B cell (primary cell): ENCODE results near the gene STX10. TPM values are rescaled to one million over a fixed set of nuclear protein-coding genes. Genes with fewer than 3 reads are reported as not detected.

ENCODE experiments used
- ATAC-seq: fragments of 200-7000 bp; cut with Tn5 transposase; one replicate; pipeline ENCODE4 v1.10.0; 2021; ENCODE audit warnings: low read depth, mild to moderate bottlenecking, moderate number of reproducible peaks, moderate library complexity
- CTCF ChIA-PET: fragments of 350-600 bp; sonication (Branson Sonifier 250); formaldehyde crosslinking; loops from one replicate; lab custom pipeline; 2021; ENCODE audit warnings: antibody characterized with exemption, inconsistent platforms; lab: Charles Lee
- POLR2A ChIA-PET: fragments of 350-600 bp; sonication (Branson Sonifier 250); formaldehyde crosslinking; loops from one replicate; lab custom pipeline; 2021; ENCODE audit warnings: antibody characterized with exemption; lab: Charles Lee
- DNase-seq: peaks from one replicate; pipeline ENCODE4 v3.0.0; 2013
- H2AFZ ChIP-seq: 2 replicates; pipeline ENCODE4 v1.6.1; 2012; ENCODE audit warnings: mild to moderate bottlenecking, low read depth, low read length; ENCODE audit not compliant: insufficient read depth, poor library complexity, severe bottlenecking
- H3K27ac ChIP-seq, 2 donors: 1 replicate in 1 of 2; 2 replicates in 1 of 2; pipeline ENCODE4 v1.5.1; 2012 to 2013; ENCODE audit warnings: low read length in 2 of 2, mild to moderate bottlenecking in 2 of 2, moderate library complexity in 1 of 2
- H3K27me3 ChIP-seq, 4 experiments: fragments of 200-600 bp in 1 of 4; sonication (generic) in 1 of 4; replicated peaks in 1 of 4; 1 replicate in 2 of 4; 2 replicates in 2 of 4; pipeline versions ENCODE4 v1.6.1 to v1.7.0; 2013 to 2016; ENCODE audit warnings: low read length in 3 of 4, mild to moderate bottlenecking in 2 of 4, mixed read lengths in 1 of 4, moderate library complexity in 1 of 4; ENCODE audit not compliant: insufficient read depth in 4 of 4, control insufficient read depth in 3 of 4; ENCODE audit errors: control extremely low read depth in 1 of 4
- H3K36me3 ChIP-seq, 2 experiments: replicated peaks in 1 of 2; 1 replicate in 1 of 2; 2 replicates in 1 of 2; pipeline versions ENCODE4 v1.6.1 to v1.7.1; 2013; ENCODE audit warnings: low read length in 1 of 2; ENCODE audit not compliant: insufficient read depth in 2 of 2, control insufficient read depth in 1 of 2; ENCODE audit errors: control extremely low read depth in 1 of 2, extremely low read depth in 1 of 2
- H3K4me1 ChIP-seq, 2 donors: fragments of 200-600 bp in 1 of 2; sonication (generic) in 1 of 2; 1 replicate in 1 of 2; 2 replicates in 1 of 2; pipeline versions ENCODE4 v1.5.1 to v1.6.1; 2013 to 2017; ENCODE audit warnings: low read length in 2 of 2; ENCODE audit not compliant: control insufficient read depth in 2 of 2, insufficient read depth in 2 of 2
- H3K4me2 ChIP-seq: replicated peaks from 2 replicates; pipeline ENCODE3; 2012; ENCODE audit warnings: mild to moderate bottlenecking, low read depth, low read length; ENCODE audit not compliant: poor library complexity, severe bottlenecking
- H3K4me3 ChIP-seq, 5 experiments: fragments of 200-600 bp in 1 of 5; sonication (generic) in 1 of 5; 1 replicate in 3 of 5; 2 replicates in 2 of 5; pipeline versions ENCODE4 v1.5.1 to v1.7.0; 2011 to 2016; ENCODE audit warnings: low read length in 4 of 5, mild to moderate bottlenecking in 4 of 5, low read depth in 2 of 5, control low read depth in 1 of 5, moderate library complexity in 1 of 5; ENCODE audit not compliant: insufficient read depth in 1 of 5; ENCODE audit errors: control extremely low read depth in 1 of 5, extremely low read depth in 1 of 5
- H3K79me2 ChIP-seq: fragments of 200-600 bp; sonication (generic); one replicate; pipeline ENCODE4 v1.6.0; 2016; ENCODE audit warnings: low read length; ENCODE audit not compliant: control insufficient read depth, insufficient read depth
- H3K9ac ChIP-seq: fragments of 200-600 bp; sonication (generic); 2 replicates; pipeline ENCODE4 v1.6.1; 2017; ENCODE audit warnings: mild to moderate bottlenecking, low read length, moderate library complexity
- H3K9me3 ChIP-seq, 3 donors: one replicate each; pipeline versions ENCODE4 v1.6.1 to v1.7.1; 2013; ENCODE audit warnings: low read length in 2 of 3; ENCODE audit not compliant: control insufficient read depth in 2 of 3, insufficient read depth in 1 of 3; ENCODE audit errors: control extremely low read depth in 1 of 3
- H4K20me1 ChIP-seq: 2 replicates; pipeline ENCODE4 v1.6.0; 2012; ENCODE audit warnings: mild to moderate bottlenecking, low read length; ENCODE audit not compliant: insufficient read depth, control insufficient read depth, poor library complexity, severe bottlenecking
- H3K27ac Mint-ChIP-seq: one replicate; pipeline ENCODE4 v1.8.0; 2021; ENCODE audit warnings: mixed read lengths
- H3K27me3 Mint-ChIP-seq: one replicate; pipeline ENCODE4 v1.8.0; 2021; ENCODE audit warnings: mixed read lengths
- H3K4me1 Mint-ChIP-seq: one replicate; pipeline ENCODE4 v1.8.0; 2021; ENCODE audit warnings: mixed read lengths
- H3K4me3 Mint-ChIP-seq: one replicate; pipeline ENCODE4 v1.8.0; 2021; ENCODE audit warnings: mixed read lengths
- H3K9me3 Mint-ChIP-seq: one replicate; pipeline ENCODE4 v1.8.0; 2022; ENCODE audit warnings: mixed read lengths; ENCODE audit not compliant: insufficient read depth
- EZH2 ChIP-seq: IDR thresholded peaks from 2 replicates; pipeline ENCODE4 v1.6.1; 2012; ENCODE audit warnings: borderline replicate concordance, low read depth, mild to moderate bottlenecking, moderate library complexity, low read length; ENCODE audit not compliant: insufficient read depth, poor library complexity, severe bottlenecking
- WGBS: methylation state at CpG from one replicate; pipeline ENCODE4 v1.1.5; 2013; ENCODE audit warnings: missing lambda C conversion rate; ENCODE audit not compliant: insufficient coverage; 5-methylcytosine and 5-hydroxymethylcytosine counted together
- intact Hi-C: fragments of 100-400 bp; cut with micrococcal nuclease; formaldehyde crosslinking; loops from one replicate; pipeline ENCODE4 v1.10.0; 2022
- polyA plus RNA-seq: library from polyadenylated mRNA; depleted of rRNA; stranded (reverse); fragments of >200 nt; gene quantifications from 2 replicates; pipeline ENCODE4 v1.2.3, GENCODE V29; 2012
- total RNA-seq, 2 donors: library from RNA; stranded (reverse); fragments of 120-200 nt in 1 of 2; gene quantifications; 1 replicate in 1 of 2; 2 replicates in 1 of 2; pipeline versions ENCODE4 v1.2.3 to v1.2.4, GENCODE V29; 2013 to 2022
- TF ChIP-seq, protein P1 (sequence below): fragments of 200-600 bp; IDR thresholded peaks from one replicate; pipeline ENCODE4 v1.8.0; 2022; ENCODE audit warnings: antibody characterized with exemption, mild to moderate bottlenecking

Gene STX10
- total and polyA plus RNA-seq, 2 donors (not counting 1 experiment from before 2014, with no cell fraction given), result 59.0 to 147 TPM

DNA sequence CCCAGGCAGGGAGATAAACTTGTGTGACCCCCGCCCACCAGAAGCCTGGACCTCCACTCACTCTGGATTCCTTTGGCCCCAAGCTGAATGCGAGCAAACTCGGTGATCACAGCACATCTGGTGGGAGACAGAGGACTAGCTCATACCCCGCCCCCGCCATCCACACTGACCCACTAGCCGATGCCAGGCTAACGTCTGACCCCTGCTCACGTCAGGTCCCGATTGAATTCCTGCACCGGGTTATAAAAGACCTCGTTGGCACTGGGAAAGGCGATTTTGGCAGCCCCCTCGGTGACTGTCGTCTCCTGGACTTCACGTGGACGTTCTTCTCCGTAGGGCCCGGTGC is 34.3 kb downstream of the STX10 start:
- Histone ChIP-seq H3K4me1 (peaks cover 26 to 39% of the 10 kb centered on the region in 2 donors), H3K79me2 (peaks cover 74% of the 10 kb centered on the region), H3K9me3 (no peaks in the 10 kb centered on the region), H3K36me3 (peaks cover 0 to 17% of the 10 kb centered on the region in 2 experiments), H3K27me3 (no peaks in the 10 kb centered on the region), H3K9ac (peak overlapping the region; percentile 93), H3K27ac (peak overlapping the region; percentile 47 to 81), H4K20me1 (peaks cover 29% of the 10 kb centered on the region), H3K4me3 (peak overlapping the region; percentile 77 to 97 (median 85)), H3K4me2 (peak overlapping the region; percentile 92), H2AFZ (peak overlapping the region; percentile 86)
- no peaks in the 10 kb centered on the region for H3K9me3 Mint-ChIP-seq
- CTCF ChIA-PET, result interaction anchor here (1.0 to 1.9 kb wide), 3 partner anchors 11 to 36 kb away, joined by 4 to 11 read pairs (median 4); no protein-coding TSS in a partner anchor
- no peak for ATAC-seq
- H3K27me3 Mint-ChIP-seq, result no peaks in the 10 kb centered on the region
- no peak for TF ChIP-seq EZH2
- TF ChIP-seq, protein P1, sequence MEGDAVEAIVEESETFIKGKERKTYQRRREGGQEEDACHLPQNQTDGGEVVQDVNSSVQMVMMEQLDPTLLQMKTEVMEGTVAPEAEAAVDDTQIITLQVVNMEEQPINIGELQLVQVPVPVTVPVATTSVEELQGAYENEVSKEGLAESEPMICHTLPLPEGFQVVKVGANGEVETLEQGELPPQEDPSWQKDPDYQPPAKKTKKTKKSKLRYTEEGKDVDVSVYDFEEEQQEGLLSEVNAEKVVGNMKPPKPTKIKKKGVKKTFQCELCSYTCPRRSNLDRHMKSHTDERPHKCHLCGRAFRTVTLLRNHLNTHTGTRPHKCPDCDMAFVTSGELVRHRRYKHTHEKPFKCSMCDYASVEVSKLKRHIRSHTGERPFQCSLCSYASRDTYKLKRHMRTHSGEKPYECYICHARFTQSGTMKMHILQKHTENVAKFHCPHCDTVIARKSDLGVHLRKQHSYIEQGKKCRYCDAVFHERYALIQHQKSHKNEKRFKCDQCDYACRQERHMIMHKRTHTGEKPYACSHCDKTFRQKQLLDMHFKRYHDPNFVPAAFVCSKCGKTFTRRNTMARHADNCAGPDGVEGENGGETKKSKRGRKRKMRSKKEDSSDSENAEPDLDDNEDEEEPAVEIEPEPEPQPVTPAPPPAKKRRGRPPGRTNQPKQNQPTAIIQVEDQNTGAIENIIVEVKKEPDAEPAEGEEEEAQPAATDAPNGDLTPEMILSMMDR, result no peak
- WGBS, result 3% methylated on average over 18 of the region's 18 CpGs
- DNase-seq, result no peak
- POLR2A ChIA-PET, result interaction anchor here (3.2 to 4.8 kb wide), 2 partner anchors 11 to 15 kb away, joined by 21 to 80 read pairs; partner anchors contain the start of gene LYL1
- H3K4me1 Mint-ChIP-seq, result peaks cover 41% of the 10 kb centered on the region
- H3K4me3 Mint-ChIP-seq, result peak overlapping the region; percentile 99
- H3K27ac Mint-ChIP-seq, result peak overlapping the region; percentile 95
- intact Hi-C loops, result loop anchor here (1.0 to 5.0 kb wide), 2 partner anchors 12 to 91 kb away; no protein-coding TSS in a partner anchor

DNA sequence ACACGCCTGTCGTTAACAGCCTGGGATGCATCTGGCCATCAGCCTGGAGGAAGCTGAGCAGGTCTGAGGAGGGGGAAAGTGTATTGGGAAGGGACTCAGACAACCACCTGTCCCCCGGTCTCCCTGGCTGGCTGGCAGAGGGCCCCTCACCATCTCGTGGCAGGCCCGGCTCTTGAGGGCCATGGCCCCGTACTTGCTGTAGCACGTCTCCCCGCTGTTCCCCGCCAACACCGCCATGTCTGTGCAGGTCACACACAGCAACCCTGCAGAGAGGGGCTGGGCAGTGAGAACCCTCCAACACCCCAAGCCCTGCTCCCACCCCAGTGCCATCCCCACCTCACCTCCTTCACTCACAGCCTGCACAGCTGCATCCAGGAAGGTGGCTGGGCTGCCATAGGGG is 37.6 kb downstream of the STX10 start:
- intact Hi-C loops, result no loop called here
- H3K27me3 Mint-ChIP-seq, result no peaks in the 10 kb centered on the region
- no peaks in the 10 kb centered on the region for H3K9me3 Mint-ChIP-seq
- peaks cover 20% of the 10 kb centered on the region for H3K4me1 Mint-ChIP-seq
- ATAC-seq, result no peak
- 97% methylated on average over 10 of the region's 10 CpGs for WGBS
- Histone ChIP-seq H3K9ac (no peak overlapping the region), H3K4me1 (peaks cover 16 to 21% of the 10 kb centered on the region in 2 donors), H3K27me3 (no peaks in the 10 kb centered on the region), H4K20me1 (peaks cover 13% of the 10 kb centered on the region), H3K36me3 (peaks cover 0 to 37% of the 10 kb centered on the region in 2 experiments), H3K27ac (no peak overlapping the region), H3K4me3 (no peak overlapping the region), H3K4me2 (no peak overlapping the region), H3K79me2 (peaks cover 71% of the 10 kb centered on the region), H2AFZ (no peak overlapping the region), H3K9me3 (no peaks in the 10 kb centered on the region)
- ChIA-PET POLR2A (interaction anchor here (0.6 kb wide), 1 partner anchor 9 kb away, joined by 3 read pairs; no protein-coding TSS in a partner anchor), CTCF (interaction anchor here (1.9 kb wide), 1 partner anchor 8 kb away, joined by 8 read pairs; no protein-coding TSS in a partner anchor)
- no peak overlapping the region for H3K27ac Mint-ChIP-seq
- H3K4me3 Mint-ChIP-seq, result no peak overlapping the region
- no peak for DNase-seq
- TF ChIP-seq, protein P1, result no peak
- TF ChIP-seq EZH2, result no peak
